Activated CD4-positive, CD25-positive, alpha-beta regulatory T cell treated with anti-CD3 and anti-CD28 coated beads, Interleukin-2, amount 50 U/mL, for 16 hours (primary cell): ENCODE measurements around the gene IAH1.
"Not testable (repeated sequence)": the region's sequence is repeated elsewhere in the genome, so short reads cannot be mapped to it uniquely, and the experiment has no call there.

Experiments
- DNase-seq: peaks from one replicate; pipeline ENCODE4 v3.0.0-alpha.2; 2020; ENCODE audit warnings: low read depth, low spot score

IAH1 gene

GRCh38 chr2:9473308-9473984 lies 905 bp upstream of the IAH1 start:
- no peak for DNase-seq

GRCh38 chr2:9473985-9474360 lies 378 bp upstream of the IAH1 start:
- peak; percentile 40 for DNase-seq

GRCh38 chr2:9477914-9478313 lies 3.6 kb downstream of the IAH1 start:
- DNase-seq, result no peak

GRCh38 chr2:9478526-9478925 lies 4.2 kb downstream of the IAH1 start:
- no peak for DNase-seq

- no peak for DNase-seq
Measured at GRCh38 chr2:9480157-9480556, 5.8 kb downstream of the IAH1 start.

GRCh38 chr2:9483107-9483506 lies 8.8 kb downstream of the IAH1 start:
- DNase-seq, result no peak

GRCh38 chr2:9484533-9484932 lies 10.2 kb downstream of the IAH1 start:
- DNase-seq, result no peak

- no peak for DNase-seq
Measured at GRCh38 chr2:9488583-9489547, 14.5 kb downstream of the IAH1 start.

- DNase-seq, result no peak
Measured at GRCh38 chr2:9490789-9491188, 16.4 kb downstream of the IAH1 start.

- DNase-seq, result no peak
Measured at GRCh38 chr2:9492927-9493326, 18.6 kb downstream of the IAH1 start.

GRCh38 chr2:9493478-9493877 lies 19.1 kb downstream of the IAH1 start:
- no peak for DNase-seq

GRCh38 chr2:9494081-9494480 lies 19.7 kb downstream of the IAH1 start:
- DNase-seq, result no peak

- no peak for DNase-seq
Measured at GRCh38 chr2:9497017-9497416, 22.7 kb downstream of the IAH1 start.

- DNase-seq, result no peak
Measured at GRCh38 chr2:9498210-9498609, 23.9 kb downstream of the IAH1 start.

GRCh38 chr2:9508931-9509330 lies 34.6 kb downstream of the IAH1 start:
- no peak for DNase-seq

GRCh38 chr2:9513946-9514345 lies 39.6 kb downstream of the IAH1 start:
- not testable (repeated sequence) for DNase-seq

- no peak for DNase-seq
Measured at GRCh38 chr2:9517118-9517782, 42.9 kb downstream of the IAH1 start.

GRCh38 chr2:9518163-9518562 lies 43.8 kb downstream of the IAH1 start:
- no peak for DNase-seq

- no peak for DNase-seq
Measured at GRCh38 chr2:9518780-9519179, 44.4 kb downstream of the IAH1 start.

GRCh38 chr2:9519250-9519649 lies 44.9 kb downstream of the IAH1 start:
- DNase-seq, result no peak

GRCh38 chr2:9524291-9524690 lies 49.9 kb downstream of the IAH1 start:
- DNase-seq, result no peak

- no peak for DNase-seq
Measured at GRCh38 chr2:9525266-9525665, 50.9 kb downstream of the IAH1 start.
